ENCODE measurements around the gene SPOP. TPM values are rescaled to one million over a fixed set of nuclear protein-coding genes. Genes with fewer than 3 reads are reported as not detected.

SPOP gene
- total RNA-seq, 1 donor from 2014 or later = 81.8 TPM

DNA sequence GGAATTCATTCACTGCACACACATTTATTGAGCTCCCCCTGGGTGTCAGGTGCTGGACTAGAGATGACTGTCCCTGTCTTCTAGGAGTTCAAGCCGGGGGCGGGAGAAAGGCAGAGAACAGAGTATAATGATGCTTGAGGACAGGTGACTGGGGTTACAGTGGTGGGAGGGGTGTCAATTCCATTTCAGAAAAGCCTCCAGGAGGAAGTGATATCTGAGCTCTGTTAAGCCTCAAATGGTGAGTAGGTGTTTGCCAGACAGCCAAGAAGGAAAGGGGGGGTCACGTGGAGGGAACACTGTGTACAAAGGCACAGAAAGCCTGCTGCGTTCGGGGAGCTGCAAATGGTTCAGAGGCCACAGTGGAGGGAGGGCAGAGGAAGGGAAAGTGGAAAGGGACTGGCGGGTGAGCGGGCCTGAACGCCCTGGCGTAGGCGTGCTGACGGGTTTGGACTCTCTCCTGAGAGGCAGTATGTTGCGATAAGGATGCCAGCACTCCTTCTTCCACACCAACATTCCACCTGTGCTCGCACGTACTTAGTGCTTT lies 111.9 kb downstream of the SPOP start:
- Histone ChIP-seq H3K4me1 (peaks cover 40% of the 10 kb centered on the region), H3K36me3 (no peaks in the 10 kb centered on the region), H3K9me3 (no peaks in the 10 kb centered on the region), H3K4me3 (no peak overlapping the region), H3K27ac (peak overlapping the region; percentile 59), H3K27me3 (ENCODE audit: low read depth) (no peaks in the 10 kb centered on the region)
- DNase-seq (peak; percentile 88), ATAC-seq (peak; percentile 78)
- TF ChIP-seq, protein P1, sequence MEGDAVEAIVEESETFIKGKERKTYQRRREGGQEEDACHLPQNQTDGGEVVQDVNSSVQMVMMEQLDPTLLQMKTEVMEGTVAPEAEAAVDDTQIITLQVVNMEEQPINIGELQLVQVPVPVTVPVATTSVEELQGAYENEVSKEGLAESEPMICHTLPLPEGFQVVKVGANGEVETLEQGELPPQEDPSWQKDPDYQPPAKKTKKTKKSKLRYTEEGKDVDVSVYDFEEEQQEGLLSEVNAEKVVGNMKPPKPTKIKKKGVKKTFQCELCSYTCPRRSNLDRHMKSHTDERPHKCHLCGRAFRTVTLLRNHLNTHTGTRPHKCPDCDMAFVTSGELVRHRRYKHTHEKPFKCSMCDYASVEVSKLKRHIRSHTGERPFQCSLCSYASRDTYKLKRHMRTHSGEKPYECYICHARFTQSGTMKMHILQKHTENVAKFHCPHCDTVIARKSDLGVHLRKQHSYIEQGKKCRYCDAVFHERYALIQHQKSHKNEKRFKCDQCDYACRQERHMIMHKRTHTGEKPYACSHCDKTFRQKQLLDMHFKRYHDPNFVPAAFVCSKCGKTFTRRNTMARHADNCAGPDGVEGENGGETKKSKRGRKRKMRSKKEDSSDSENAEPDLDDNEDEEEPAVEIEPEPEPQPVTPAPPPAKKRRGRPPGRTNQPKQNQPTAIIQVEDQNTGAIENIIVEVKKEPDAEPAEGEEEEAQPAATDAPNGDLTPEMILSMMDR (IDR thresholded peaks at IDR 0.05) = no peak
- intact Hi-C loops (cut with DNase I) = no loop called here

DNA sequence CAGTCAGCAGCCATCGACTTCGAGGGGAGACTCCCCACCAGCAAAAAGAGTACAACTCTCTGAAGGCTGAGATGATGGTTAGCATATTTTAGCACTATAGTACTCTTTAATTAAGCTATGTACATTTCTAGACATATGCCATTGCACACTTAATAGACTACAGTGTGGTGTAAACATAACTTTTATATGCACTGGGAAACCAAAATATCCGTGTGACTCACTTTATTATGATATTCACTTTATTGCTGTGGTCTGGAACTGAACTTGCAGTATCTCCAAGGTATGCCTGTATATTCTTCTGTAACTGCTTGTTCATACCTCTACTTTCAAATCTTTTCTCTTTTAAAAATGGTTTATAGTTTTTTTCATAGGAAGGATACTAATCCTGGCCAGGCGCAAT lies 113.3 kb downstream of the SPOP start:
- Histone ChIP-seq H3K4me1 (peaks cover 35% of the 10 kb centered on the region), H3K36me3 (no peaks in the 10 kb centered on the region), H3K9me3 (no peaks in the 10 kb centered on the region), H3K4me3 (no peak overlapping the region), H3K27ac (no peak overlapping the region), H3K27me3 (ENCODE audit: low read depth) (no peaks in the 10 kb centered on the region)
- TF ChIP-seq, protein P1 (IDR thresholded peaks at IDR 0.05) = no peak
- intact Hi-C loops (cut with DNase I) = no loop called here
- DNase-seq = no peak
- no peak for ATAC-seq

DNA sequence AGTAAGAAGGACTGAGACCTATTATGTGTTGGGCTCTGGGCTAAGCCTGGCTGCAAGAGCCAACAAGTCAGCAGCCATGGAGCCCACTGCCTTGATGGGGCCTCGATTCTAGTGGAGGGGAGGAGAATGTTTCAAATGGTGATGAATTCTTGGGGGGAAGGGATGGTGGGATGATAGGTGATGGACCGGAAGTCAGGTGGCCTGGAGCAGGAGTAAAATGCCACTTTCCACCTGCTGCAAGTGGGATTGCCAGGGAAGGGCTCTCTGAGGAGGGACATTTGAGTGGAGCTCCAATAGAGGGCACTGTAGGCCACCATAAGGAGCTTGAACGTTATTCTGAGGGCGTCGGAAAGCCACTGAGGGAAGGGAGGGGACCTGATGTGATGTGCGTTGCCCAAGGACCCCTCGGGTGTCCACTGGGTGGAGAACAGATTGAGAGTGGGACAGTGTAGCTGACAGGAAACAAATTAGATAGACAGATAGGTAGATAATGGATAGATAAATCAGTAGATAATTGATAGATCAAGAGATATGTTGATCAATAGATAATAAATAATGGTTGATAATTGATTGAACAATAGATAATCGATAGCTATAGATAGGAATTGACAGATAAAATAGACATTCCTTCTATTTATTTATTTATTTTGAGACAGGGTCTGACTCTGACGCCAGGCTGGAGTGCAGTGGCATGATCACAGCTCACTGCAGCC lies 120.4 kb downstream of the SPOP start:
- DNase-seq (no peak), ATAC-seq (peak; percentile 65 to 70)
- H3K36me3 ChIP-seq = no peaks in the 10 kb centered on the region
- intact Hi-C loops (cut with DNase I) = no loop called here
- H3K27ac ChIP-seq = no peak overlapping the region
- TF ChIP-seq, protein P1 (IDR thresholded peaks at IDR 0.05) = peak; percentile 55
- H3K4me3 ChIP-seq = no peak overlapping the region
- peaks cover 6% of the 10 kb centered on the region for H3K4me1 ChIP-seq
- H3K9me3 ChIP-seq = no peaks in the 10 kb centered on the region
- H3K27me3 ChIP-seq (ENCODE audit: low read depth) = peaks cover 8% of the 10 kb centered on the region

DNA sequence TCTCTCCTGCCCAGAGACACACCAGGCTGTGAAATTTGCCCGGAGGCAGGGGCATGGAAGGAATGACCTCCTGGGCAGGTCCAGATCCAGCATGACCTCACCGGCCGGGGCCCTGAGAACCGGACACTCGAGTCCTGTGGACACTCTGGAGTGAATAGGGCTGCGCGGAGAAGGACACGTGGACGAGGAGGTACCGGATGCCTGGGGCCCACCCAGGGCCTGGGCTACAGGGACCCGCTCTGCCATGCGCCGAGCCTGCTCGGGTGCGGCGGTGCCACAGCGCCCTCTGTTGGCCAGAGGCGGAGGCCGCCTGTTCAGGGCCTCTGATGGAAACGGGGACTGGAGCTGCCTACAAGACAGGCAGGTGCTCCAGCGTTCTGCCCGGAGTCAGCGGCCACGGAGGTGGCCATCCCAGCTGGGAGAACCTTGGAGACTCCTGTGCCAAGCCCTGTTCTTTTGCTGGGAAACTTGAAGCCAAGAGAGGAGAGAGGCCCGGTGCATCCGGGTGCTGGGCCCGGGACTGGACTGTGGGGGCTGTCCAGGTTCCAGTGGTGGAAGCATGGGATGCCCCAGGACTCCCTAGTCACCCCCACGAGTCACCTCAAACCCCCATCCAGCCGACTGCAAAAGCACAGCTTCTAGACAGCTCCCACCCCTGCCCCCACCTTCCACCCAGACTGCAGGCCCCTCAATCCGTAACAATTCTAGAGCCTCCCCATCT lies 121.5 kb downstream of the SPOP start:
- peaks cover 6% of the 10 kb centered on the region for H3K4me1 ChIP-seq
- no peaks in the 10 kb centered on the region for H3K9me3 ChIP-seq
- peaks cover 8% of the 10 kb centered on the region for H3K27me3 ChIP-seq (ENCODE audit: low read depth)
- DNase-seq = peak; percentile 82
- H3K4me3 ChIP-seq = no peak overlapping the region
- no peaks in the 10 kb centered on the region for H3K36me3 ChIP-seq
- TF ChIP-seq, protein P1 (IDR thresholded peaks at IDR 0.05) = peak; percentile 100
- intact Hi-C loops (cut with DNase I) = no loop called here
- peak; percentile 93 for ATAC-seq
- H3K27ac ChIP-seq = no peak overlapping the region

DNA sequence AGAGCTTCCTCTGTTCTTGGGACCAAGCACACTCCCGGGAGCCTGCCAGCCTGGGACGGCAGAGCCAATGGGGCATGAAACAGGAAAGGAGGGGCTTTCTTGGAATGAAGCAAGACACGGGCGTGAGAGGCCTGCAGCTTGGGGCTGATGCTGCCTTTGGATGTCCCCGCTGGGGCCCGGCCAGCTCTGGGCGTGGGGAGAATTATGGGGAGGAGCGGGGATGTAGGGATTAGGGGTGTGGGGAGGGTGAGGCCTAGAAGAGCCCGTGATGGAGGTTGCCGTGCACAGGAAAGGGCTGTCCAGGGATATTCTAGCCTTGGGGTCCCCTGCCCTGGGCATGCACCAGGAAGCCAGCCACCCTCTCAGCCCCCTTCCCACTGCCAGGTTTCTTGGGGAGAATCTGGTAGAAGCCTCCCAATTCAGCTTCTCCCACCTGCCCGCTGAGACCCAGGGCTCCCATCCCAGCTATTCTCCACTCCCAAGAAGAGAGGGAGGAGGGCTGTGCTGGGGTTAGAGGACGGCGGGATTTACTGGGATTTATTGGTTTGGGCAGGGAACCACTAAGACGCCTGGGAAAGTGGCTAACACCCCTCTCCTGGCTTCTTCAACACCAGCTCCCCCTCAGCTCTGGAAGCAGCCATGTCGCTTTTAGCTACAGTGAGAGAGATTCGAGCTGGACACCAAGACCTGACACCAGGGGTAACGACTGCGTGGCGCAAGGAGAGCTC lies 122.2 kb downstream of the SPOP start:
- peaks cover 6% of the 10 kb centered on the region for H3K4me1 ChIP-seq
- TF ChIP-seq, protein P1 (IDR thresholded peaks at IDR 0.05) = no peak
- H3K27ac ChIP-seq = no peak overlapping the region
- H3K9me3 ChIP-seq = no peaks in the 10 kb centered on the region
- H3K36me3 ChIP-seq = no peaks in the 10 kb centered on the region
- DNase-seq (no peak), ATAC-seq (peak; percentile 2 to 4)
- intact Hi-C loops (cut with DNase I) = no loop called here
- peaks cover 8% of the 10 kb centered on the region for H3K27me3 ChIP-seq (ENCODE audit: low read depth)
- H3K4me3 ChIP-seq = no peak overlapping the region
